HG02981 (cell line): ENCODE data around the gene TRDN.
"Not testable (repeated sequence)": the region's sequence is repeated elsewhere in the genome, so short reads cannot be mapped to it uniquely, and the experiment has no call there.

ENCODE experiments used
- ATAC-seq: cut with Tn5 transposase; IDR thresholded peaks from one replicate; pipeline ENCODE4 v1.9.1; 2021; ENCODE audit warnings: mild to moderate bottlenecking, moderate library complexity; ENCODE audit not compliant: unreplicated experiment

Gene TRDN

DNA sequence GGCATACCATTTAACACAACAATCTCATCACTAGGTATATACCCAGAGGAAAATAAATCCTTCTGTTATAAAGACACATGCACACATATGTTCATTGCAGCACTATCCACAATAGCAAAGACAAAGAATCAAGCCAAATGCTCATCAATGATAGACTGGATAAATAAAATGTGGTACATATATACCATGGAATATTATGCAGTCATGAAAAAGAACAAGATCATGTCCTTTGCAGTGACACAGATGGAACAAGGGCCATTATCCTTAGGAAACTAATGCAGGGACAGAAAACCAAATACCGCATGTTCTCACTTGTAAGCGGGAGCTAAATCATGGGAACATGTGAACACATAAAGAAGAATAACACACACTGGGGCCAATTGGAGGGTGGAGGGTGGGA is 322.3 kb downstream of the TRDN start:
- not testable (repeated sequence) for ATAC-seq

DNA sequence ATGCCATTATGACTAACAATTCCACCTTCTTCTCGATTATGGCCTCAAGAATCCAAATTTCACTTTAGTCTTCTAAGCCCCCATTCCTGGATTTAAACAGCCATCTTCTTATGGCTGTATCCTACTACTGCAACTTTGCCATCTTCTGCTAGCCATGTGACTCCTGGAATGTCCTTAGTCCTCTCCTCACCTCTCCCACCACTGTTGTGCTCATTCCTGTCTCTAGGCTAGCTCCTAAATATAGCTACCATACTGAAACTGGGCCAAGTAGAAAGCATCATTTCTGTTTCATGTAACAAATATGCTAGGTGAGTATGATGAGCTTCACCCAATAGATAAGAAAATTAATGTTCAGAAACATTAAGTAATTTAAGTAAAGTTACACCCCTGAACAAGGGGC is 327.6 kb downstream of the TRDN start:
- no peak for ATAC-seq

DNA sequence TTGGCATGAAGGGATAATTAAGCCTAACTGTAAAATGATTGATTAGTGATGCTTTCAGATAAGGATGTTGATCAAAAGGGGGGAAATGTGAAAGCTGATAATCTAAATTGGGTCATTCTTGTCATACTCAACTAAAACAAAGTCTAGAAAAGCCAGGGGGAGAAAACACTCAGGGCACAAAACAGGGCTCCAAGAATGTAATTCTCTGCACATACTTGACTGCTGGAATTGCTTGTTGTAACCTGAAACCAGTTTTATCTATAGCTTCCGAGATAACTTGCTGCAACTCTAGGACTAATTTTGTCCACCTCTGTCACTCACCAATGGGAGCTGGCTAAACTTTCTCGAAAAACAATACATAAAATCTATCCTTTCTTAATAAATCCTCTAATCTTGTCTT is 330.4 kb downstream of the TRDN start:
- ATAC-seq = no peak

DNA sequence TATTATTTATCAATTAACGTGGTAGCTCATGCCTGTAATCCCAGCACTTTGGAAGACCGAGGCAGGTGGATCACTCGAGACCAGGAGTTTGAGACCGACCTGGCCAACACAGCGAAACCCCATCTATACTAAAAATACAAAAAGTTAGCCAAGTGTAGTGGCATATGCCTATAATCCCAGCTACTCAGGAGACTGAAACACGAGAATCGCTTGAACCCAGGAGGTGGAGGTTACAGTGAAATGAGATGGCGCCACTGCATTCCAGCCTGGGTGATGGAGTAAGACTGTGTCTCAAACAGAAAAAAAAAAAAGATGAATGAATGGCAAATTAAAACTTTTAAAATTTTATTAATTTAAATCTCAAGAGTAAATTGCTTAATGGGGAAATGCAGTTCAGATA is 341.1 kb downstream of the TRDN start:
- no peak for ATAC-seq

DNA sequence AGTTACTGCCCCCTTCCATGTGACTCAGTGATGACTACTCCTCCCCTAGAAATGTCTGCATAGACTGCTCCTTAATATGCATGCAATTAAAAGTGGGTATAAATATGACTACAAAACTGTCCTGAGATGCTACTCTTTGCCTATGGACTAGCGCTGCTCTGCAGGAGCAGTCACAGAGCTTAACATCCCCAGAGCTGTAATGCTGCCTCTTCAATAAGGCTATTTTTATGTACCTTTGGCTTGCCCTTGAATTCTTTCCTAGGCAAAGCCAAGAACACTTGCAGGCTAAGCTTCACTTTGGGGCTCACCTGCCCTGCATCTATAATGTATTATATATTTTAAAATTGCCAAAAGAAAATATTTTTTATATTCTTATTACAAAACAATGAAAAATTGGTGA is 341.6 kb downstream of the TRDN start:
- ATAC-seq = no peak

DNA sequence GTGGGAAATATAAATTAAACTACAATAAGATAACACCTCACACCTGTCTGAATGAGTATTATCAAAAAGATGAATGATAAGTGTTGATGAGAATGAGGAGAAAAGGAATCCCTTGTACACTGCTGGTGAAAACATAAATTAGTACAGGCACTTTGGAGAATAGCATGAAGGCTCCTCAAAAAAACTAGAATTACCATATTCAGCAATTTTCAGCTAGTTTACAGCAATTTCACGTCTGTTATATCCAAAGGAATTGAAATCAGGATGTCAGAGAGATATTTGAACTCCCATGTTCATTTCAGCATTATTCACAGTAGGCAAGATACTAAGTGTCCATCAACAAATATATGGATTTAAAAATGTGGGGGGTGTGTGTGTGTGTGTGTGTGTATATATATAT is 348.1 kb downstream of the TRDN start:
- no peak for ATAC-seq

DNA sequence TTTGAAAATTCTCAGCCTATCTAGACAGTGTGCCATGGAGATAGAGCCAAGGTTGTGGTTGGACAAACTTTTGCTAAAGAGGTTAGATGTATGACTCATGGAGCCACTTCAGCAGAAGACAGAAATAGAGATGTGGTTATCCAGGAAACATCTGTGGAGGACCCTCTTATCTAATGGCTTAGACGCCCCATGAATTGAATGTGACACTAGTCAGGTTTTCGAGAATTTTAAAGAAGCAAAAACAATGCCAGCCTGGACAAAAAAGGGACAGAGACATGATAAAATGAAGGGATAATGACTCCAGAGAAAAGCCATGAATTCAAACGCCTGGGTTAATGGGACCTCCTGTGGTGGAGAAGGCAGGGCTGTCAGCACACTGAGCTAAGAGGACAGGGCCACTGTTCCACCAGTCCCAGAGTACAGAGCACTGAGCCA is 360.2 kb downstream of the TRDN start:
- no peak for ATAC-seq

DNA sequence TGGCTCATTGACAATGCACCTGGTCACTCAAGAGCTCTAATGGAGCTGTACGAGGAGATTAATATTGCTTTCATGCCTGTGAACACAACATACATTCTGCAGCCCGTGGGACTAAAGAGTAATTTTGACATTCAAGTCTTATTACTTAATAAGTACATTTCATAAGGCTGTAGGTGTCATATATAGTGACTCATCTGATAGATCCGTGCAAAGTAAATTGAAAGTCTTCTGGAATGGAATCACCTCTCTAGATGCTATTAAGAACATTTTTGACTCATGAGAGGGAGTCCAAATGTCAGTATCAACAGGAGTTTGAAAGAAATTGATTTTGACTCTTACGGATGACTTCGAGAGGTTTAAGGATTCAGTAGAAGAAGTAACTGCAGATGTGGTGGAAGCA is 372.8 kb downstream of the TRDN start:
- ATAC-seq = no peak

DNA sequence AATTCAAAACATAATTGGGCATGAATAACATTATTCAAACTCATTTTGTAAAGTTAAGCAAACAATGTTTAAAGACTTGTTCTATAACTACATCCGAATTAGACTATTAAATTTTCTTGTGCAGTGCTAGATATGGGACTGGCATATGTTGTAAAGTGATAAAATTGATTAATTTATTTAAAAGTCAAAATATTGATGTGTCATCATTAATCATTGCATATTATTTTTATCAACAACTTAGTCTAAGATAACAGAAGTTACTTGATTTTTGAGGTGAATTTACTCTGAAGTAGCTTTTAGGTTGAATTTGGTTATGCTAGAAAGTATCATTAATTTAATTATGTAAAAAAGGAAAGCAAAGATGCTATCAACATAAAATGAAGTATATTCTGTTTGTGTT is 396.1 kb downstream of the TRDN start:
- ATAC-seq = no peak

DNA sequence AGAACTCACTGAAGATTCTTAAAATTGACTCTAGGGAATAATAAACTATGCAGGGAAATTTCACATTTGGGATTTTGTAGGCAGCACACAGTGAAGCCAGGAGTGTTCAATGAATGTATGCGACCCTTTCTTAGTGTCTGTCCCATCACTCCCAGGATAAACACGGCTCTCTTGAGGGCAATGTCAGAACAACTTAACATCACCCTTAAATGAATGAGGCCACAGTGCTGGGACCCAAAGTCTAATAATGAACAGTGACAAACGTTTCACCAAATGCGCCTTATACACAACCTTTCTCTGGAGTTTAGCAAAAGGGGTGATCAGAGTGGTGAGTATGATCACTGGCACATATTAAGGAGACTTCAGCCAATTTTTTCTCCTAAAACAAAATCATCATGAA is 403.4 kb downstream of the TRDN start:
- ATAC-seq = no peak

DNA sequence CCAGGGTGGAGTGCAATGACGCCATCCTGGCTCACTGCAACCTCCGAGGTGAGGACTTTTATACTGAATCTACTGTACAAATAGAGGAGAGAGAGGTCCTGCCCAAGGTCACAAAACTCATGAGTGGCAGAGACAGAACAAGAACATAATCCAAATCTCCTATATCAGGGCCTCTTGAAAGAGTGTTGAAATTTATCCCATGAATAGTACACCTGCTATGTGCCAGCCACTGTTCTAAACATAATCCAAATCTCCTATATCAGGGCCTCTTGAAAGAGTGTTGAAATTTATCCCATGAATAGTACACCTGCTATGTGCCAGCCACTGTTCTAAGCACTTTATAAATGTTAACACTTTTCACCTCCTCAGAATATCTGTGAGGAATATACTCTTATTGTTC is 409.0 kb downstream of the TRDN start:
- not testable (repeated sequence) for ATAC-seq

DNA sequence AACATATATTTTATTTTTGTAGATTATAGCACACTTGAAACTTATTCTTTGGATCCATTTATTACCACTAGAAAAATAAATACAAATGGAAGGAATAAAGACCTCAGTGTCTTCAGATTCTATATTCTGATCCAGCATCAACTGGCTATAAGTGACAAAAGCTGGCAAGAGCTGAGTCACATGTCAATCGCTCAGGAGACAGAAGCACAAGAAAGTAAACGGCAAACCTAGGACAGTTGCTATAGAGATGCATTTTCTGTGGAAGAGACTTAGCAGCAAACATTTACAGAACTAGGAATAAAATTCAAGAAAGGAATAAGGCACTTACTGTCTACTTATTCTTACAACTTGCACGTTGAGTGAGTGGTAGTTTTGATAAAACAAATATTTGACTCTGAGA is 410.4 kb downstream of the TRDN start:
- no peak for ATAC-seq

DNA sequence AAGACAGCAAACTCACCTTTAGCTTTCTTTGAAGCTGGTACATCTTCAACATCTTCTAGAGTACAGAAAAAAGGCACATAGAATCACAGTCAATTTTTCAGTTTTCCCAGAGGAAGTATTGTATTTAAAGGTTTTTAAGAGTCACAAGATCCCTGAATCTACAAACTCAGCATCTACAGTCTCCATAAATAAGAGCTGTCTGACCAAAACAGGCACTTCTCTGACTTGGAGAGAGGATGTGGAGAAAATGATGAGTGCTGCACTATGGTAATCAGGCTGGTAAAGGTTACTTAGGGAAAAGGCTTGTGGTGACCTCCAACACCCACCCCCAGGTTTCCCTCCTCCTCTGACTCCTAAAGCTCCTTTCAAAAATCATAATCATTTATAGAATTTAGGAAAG is 412.7 kb downstream of the TRDN start:
- no peak for ATAC-seq

DNA sequence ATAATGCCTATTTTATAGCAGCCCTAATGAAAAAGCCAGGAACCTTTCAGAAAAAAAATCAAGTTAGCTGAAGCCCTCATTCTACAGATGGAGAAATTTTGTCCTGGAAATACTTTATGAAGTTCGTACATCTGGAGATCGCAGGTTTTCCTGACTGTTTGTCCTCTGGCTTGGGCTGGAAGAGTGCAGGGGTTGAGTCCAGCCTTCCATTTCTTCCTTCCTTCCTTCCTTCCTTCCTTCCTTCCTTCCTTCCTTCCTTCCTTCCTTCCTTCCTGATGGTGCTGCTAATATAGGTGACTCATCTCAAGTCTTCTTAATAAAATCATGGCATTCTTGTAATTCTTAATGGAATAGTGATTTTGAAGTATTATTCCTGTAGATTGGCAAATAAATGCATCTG is 413.3 kb downstream of the TRDN start:
- no peak for ATAC-seq

DNA sequence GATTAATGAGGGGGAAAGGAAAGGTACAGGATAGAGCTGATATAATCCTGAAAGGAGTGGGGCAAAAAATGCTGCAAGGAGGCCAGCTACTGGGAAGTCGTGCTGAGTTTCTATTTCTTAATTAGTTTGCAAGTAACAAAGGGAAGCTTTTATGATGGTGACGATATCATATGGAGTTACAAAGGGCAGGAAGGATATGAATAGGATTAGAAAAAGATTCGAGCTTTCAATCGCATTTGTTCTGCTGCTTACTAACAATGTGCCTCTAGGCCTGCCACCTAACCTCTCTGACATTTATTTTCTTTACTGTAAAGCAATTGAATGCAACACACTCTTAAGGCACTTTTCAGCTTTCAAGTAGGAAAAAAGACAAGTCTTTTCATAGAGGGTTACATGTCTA is 421.5 kb downstream of the TRDN start:
- no peak for ATAC-seq

DNA sequence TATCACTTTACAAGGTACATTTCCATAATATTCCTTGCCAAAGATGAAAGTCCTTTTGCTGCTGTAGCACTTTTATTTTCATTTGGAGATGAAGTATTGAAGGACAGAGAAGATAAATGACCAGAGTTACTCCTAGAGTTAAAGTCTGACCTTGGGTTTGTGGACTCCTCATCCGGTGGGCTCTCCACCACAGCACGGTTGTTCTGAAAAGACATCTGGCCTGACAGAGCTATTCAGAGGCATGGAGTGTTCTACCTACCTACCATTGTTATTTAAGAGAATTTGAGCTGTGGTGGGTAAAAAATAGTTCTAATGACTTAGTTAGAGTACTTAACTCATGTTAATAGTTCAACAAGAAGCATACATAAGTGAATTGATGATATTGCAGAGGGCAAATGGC is 422.3 kb downstream of the TRDN start:
- no peak for ATAC-seq

DNA sequence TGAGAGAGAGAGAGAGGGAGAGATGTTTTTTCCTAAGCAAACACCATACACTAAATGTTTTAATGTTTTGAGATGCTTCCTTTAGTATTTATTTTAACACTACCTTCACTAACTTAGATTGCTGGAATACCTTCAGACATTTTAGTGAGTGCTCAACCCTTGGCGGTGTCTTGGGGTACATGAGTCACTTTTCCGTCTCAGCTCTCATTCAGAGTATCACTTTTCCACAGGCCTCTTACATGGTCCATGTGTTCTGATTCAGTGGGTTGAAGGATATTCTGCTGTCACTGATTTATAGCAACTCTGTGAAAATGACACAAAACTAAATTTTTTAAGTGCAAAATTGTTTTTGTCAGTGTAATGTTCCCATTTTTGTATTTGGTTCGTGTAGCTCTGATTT is 422.8 kb downstream of the TRDN start:
- no peak for ATAC-seq

DNA sequence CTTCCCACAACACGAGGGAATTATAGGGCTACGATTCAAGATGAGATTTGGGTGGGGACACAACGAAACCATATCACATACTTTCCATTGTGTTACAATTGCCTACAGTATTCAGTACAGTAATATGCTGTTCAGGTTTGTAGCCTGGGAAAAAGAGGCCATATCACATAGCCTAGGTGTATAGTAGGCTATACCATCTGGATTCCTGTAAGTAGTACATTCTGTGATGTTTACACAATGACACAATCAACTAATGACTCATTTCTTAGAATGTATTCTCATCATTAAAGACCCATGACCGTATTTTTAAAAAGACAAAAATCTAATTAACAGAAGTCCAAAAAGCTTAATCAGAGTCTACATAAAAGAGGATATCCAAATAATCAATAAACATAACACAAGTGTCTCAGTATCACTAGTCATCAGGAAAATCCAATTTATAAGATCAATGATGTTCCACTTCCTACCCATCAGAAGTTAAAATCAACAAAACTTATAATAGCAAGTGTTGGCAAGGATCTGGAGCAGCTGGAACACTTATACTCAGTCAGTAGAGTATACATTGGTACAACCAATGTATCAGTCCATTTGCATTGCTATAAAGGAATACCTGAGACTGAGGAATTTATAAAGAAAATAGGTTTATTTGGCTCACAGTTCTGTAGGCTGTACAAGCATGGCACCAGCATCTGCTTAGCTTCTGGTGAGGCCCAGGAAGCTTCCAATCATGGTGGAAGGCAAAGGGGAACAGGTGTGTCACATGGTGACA is 424.8 kb downstream of the TRDN start:
- ATAC-seq = no peak

DNA sequence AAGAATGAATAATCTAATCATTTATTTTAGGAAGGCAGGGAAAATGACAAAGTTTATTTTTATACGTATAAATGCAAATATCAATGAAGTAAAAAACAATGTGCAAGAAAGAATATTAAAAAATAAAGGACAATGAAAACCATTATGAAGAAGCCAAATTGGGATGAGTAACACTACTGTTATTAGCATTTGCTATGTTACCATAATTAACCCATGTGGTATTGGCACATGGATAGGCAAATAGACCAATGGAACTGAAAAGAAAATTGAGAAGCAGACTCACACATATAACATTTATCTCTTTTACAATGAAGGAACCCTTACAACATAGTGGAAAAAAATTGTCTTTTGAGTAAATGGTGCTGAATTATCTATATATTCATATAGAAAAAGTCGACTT is 426.1 kb downstream of the TRDN start:
- ATAC-seq = no peak

DNA sequence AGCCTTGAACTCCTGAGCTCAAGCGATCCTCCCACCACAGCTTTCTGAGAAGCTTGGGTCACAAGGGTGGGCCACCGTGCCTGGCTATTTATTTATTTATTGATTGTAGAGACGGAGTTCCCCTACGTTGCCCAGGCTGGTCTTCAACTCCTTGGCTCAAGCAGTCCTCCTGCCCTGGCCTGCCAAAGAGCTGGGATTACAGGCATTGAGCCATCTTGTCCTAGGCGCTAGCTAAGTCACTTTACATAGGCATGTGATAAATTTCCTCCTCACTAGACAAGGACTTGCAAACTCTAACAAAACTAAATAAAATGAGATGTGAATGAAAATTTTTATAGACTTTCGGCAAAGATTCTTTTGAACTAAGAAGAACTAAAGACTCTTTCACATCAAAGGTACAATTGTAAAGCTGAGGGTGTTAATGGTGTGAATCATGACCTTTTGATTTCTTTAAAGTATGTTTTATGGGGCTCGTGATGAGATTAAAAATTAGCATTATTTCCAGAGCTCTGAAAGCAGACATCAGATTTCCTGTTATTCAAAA is 428.7 kb downstream of the TRDN start:
- no peak for ATAC-seq

DNA sequence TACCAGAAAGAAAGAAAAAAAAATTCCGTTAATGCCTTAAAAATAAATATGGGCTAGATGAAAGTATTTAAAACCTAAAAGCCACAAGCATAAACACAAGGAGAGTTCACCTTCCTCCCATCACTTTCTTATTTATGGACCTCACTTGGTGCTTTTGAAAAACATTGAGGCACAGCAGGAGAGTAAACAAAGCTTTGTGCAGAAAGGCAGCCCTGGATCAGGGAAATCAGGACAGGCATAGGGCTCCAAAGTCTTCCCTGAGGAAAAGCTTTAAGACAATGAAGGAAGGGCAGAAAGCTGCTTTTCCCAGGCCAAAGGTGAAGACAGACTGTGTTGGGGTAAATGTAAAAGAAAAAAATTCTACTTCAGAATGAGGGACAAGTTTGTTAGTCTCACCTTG is 432.8 kb downstream of the TRDN start:
- ATAC-seq = no peak

DNA sequence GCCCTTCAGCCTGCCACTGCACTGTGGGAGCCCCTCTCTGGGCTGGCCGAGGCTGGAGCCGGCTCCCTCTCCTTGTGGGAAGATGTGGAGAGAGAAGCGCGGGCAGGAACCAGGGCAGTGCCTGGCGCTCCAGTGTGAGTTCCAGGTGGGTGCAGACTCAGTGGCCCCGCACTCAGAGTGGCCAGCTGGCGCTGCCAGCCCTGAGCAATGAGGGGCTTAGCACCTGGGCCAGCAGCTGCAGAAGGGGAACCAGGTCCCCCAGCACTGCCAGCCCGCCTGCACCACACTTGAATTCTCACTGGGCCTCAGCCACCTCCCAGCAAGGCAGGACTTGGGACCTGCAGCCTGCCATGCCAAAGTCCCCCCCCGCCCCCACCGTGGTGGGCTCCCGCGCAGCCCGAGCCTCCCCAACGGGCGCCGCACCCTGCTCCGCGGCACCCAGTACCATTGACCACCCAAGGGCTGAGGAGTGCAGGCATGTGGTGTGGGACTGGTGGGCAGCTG is 434.8 kb downstream of the TRDN start:
- ATAC-seq = no peak

DNA sequence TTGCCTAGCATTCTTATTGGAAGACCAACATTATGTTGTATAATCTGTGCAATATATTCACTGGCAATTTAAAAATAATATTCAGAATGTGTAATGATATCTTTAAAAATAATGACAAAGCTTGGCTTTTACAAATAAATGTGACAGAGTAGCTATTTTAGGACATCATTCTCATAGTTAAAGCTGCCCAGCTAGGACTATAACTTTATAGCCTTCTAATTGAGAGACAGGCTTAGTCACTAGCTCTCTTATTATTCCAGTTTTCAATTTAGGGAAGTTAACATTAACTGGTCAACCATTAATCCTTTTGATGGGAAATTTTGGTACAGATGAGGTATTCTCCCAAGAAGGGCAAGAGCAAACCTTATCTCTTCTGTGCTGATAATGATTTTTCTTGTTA is 443.5 kb downstream of the TRDN start:
- ATAC-seq = no peak
